ENCODE results near the gene SIPA1L3.

SIPA1L3 gene

GRCh38 chr19:38073841-38074685 lies 167.1 kb downstream of the SIPA1L3 start:
- no peak for DNase-seq

GRCh38 chr19:38076337-38076736 lies 169.3 kb downstream of the SIPA1L3 start:
- no peak for DNase-seq

- DNase-seq = no peak
Observed at GRCh38 chr19:38078302-38078930, 171.4 kb downstream of the SIPA1L3 start.

GRCh38 chr19:38079926-38080380 lies 172.9 kb downstream of the SIPA1L3 start:
- DNase-seq = peak; percentile 91

GRCh38 chr19:38081547-38082255 lies 174.7 kb downstream of the SIPA1L3 start:
- DNase-seq = no peak

- DNase-seq = no peak
Observed at GRCh38 chr19:38082256-38083118, 175.5 kb downstream of the SIPA1L3 start.

GRCh38 chr19:38084196-38084595 lies 177.2 kb downstream of the SIPA1L3 start:
- no peak for DNase-seq

GRCh38 chr19:38089440-38089839 lies 182.4 kb downstream of the SIPA1L3 start:
- DNase-seq = no peak

GRCh38 chr19:38093154-38093553 lies 186.1 kb downstream of the SIPA1L3 start:
- no peak for DNase-seq

- DNase-seq = no peak
Observed at GRCh38 chr19:38093587-38093986, 186.6 kb downstream of the SIPA1L3 start.

GRCh38 chr19:38095411-38096308 lies 188.7 kb downstream of the SIPA1L3 start:
- DNase-seq = peak; percentile 57

- DNase-seq = no peak
Observed at GRCh38 chr19:38099966-38100365, 193.0 kb downstream of the SIPA1L3 start.

- no peak for DNase-seq
Observed at GRCh38 chr19:38100589-38100988, 193.6 kb downstream of the SIPA1L3 start.

- no peak for DNase-seq
Observed at GRCh38 chr19:38101723-38102122, 194.7 kb downstream of the SIPA1L3 start.

- no peak for DNase-seq
Observed at GRCh38 chr19:38105574-38105973, 198.6 kb downstream of the SIPA1L3 start.

- no peak for DNase-seq
Observed at GRCh38 chr19:38107129-38107528, 200.1 kb downstream of the SIPA1L3 start.

- no peak for DNase-seq
Observed at GRCh38 chr19:38111898-38112297, 204.9 kb downstream of the SIPA1L3 start.

GRCh38 chr19:38114651-38115050 lies 207.6 kb downstream of the SIPA1L3 start:
- DNase-seq = no peak

GRCh38 chr19:38115271-38115802 lies 208.3 kb downstream of the SIPA1L3 start:
- no peak for DNase-seq

- DNase-seq = no peak
Observed at GRCh38 chr19:38118176-38118575, 211.2 kb downstream of the SIPA1L3 start.

- DNase-seq = no peak
Observed at GRCh38 chr19:38120471-38121025, 213.5 kb downstream of the SIPA1L3 start.

All from fibroblast of upper back skin (primary cell).